Neural progenitor cell (in vitro differentiated cells): ENCODE measurements around the gene CTSO. TPM values are rescaled to one million over a fixed set of nuclear protein-coding genes. Genes with fewer than 3 reads are reported as not detected.

Experiments
- DNase-seq: peaks from one replicate; pipeline ENCODE4 v3.0.0-alpha.2; 2016; ENCODE audit warnings: low spot score
- H2AFZ ChIP-seq: fragments of 200-600 bp; sonication (generic); replicated peaks from 2 replicates; pipeline ENCODE4 v1.6.1; 2016; ENCODE audit warnings: antibody characterized with exemption
- H3F3A ChIP-seq: fragments of 200-600 bp; sonication (generic); 2 replicates; pipeline ENCODE4 v1.6.1; 2016; ENCODE audit warnings: antibody characterized with exemption, low read depth
- H3K27ac ChIP-seq: fragments of 200-600 bp; sonication (generic); 2 replicates; pipeline ENCODE4 v1.5.1; 2016; ENCODE audit warnings: mild to moderate bottlenecking
- H3K27me3 ChIP-seq: fragments of 200-600 bp; sonication (generic); 2 replicates; pipeline ENCODE4 v1.6.1; 2016; ENCODE audit warnings: mild to moderate bottlenecking, moderate library complexity
- H3K36me3 ChIP-seq: fragments of 200-600 bp; sonication (generic); 2 replicates; pipeline ENCODE4 v1.5.1; 2016
- H3K4me1 ChIP-seq: fragments of 200-600 bp; sonication (generic); 2 replicates; pipeline ENCODE4 v1.6.1; 2016; ENCODE audit warnings: mixed run types
- H3K4me2 ChIP-seq: fragments of 200-600 bp; sonication (generic); 2 replicates; pipeline ENCODE4 v1.6.1; 2016
- H3K4me3 ChIP-seq: fragments of 200-600 bp; sonication (generic); 2 replicates; pipeline ENCODE4 v1.5.1; 2016
- H3K79me2 ChIP-seq: fragments of 200-600 bp; sonication (generic); 2 replicates; pipeline ENCODE4 v1.6.1; 2016; ENCODE audit warnings: low read depth
- H3K9ac ChIP-seq: fragments of 200-600 bp; sonication (generic); 2 replicates; pipeline ENCODE4 v1.6.1; 2016
- H3K9me3 ChIP-seq: fragments of 200-600 bp; sonication (generic); 2 replicates; pipeline ENCODE4 v1.5.1; 2016; ENCODE audit warnings: low read depth
- H4K20me1 ChIP-seq: fragments of 200-600 bp; sonication (generic); 2 replicates; pipeline ENCODE4 v1.6.1; 2016; ENCODE audit warnings: low read depth
- H3K27ac Mint-ChIP-seq: 3 replicates; pipeline ENCODE4 v1.8.0; 2021; ENCODE audit warnings: mixed read lengths
- H3K27me3 Mint-ChIP-seq: 2 replicates; pipeline ENCODE4 v1.8.0; 2022; ENCODE audit warnings: low read depth, mild to moderate bottlenecking, inconsistent platforms, moderate library complexity, mixed read lengths; ENCODE audit not compliant: insufficient read depth
- H3K36me3 Mint-ChIP-seq: 3 replicates; pipeline ENCODE4 v1.8.0; 2021; ENCODE audit warnings: mixed read lengths
- H3K4me1 Mint-ChIP-seq: 3 replicates; pipeline ENCODE4 v1.8.0; 2021; ENCODE audit warnings: mixed read lengths
- H3K4me3 Mint-ChIP-seq: 3 replicates; pipeline ENCODE4 v1.8.0; 2021; ENCODE audit warnings: mild to moderate bottlenecking, moderate library complexity, mixed read lengths
- H3K9me3 Mint-ChIP-seq: 3 replicates; pipeline ENCODE4 v1.8.0; 2020; ENCODE audit warnings: mixed read lengths
- EZH2 ChIP-seq: fragments of 200-600 bp; sonication (generic); IDR thresholded peaks from 2 replicates; pipeline ENCODE4 v1.6.1; 2017; ENCODE audit warnings: antibody characterized with exemption, mild to moderate bottlenecking, moderate library complexity
- EZH2phosphoT487 ChIP-seq: fragments of 200-600 bp; sonication (generic); IDR thresholded peaks from 2 replicates; pipeline ENCODE4 v1.6.1; 2017; ENCODE audit warnings: antibody characterized with exemption
- total RNA-seq: library from RNA; depleted of rRNA; stranded (reverse); fragments of >200 nt; gene quantifications from 2 replicates; pipeline ENCODE4 v1.2.3, GENCODE V29; 2015; ENCODE audit warnings: low replicate concordance
- TF ChIP-seq, protein P1 (sequence below): fragments of 200-600 bp; sonication (generic); IDR thresholded peaks from 2 replicates; pipeline ENCODE4 v1.5.1; 2017; ENCODE audit warnings: antibody characterized with exemption, mild to moderate bottlenecking

The CTSO gene
- total RNA-seq, 1 donor from 2014 or later = 3.2 TPM

DNA sequence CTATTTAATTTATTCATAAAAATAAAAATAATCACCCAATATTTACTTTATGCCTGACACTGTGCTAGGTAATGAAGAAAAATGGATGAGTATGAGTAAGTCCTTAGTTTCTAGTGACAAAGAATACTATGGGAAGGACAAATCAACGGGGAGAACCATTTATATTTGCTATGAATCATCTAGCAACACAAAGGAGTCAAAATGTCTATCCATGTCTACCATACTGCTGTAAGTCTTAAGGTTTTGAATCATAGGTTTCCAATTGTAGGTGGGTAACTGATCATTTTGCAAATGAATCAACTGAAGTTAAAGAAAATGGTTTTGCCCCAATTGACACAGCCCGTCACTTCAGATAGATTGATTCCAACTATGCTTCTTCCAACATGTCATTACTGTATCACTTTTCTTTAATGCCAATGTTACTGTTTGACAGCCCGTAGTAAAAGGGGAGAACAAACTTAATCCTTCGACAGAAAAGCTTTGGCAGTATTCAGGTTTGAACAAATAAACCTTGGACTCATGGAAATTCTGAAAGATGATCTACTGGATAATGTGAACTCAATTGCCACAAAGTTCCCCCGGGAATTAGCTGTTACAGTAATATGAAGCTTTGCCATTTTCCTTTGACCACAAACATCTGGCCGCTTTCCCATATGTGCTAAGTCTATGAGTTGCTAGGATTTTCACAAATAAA lies 47.0 kb downstream of the CTSO start:
- Histone ChIP-seq H3K27ac (no peak overlapping the region), H3K9ac (no peak overlapping the region)

DNA sequence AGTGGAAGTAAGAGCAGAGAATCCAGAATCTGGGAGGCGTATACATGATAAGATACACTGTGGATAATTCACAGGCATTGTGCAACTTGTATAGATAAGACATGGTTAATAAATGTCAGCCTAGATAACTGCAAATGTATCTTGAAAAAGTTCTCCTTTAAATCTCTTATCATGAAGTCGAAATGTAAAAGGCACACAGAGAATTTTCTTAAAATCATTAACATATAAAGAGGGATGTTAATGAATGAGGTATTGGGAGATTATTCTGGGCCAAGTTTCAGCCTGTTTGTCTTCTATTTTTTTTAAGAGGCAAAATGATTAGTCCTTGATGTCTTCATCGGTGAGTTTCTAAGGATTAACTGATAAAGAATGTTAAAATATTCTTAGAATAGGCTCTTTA lies 49.3 kb downstream of the CTSO start:
- H3K9ac ChIP-seq = no peak overlapping the region
- H3F3A ChIP-seq = no peaks in the 10 kb centered on the region
- no peak overlapping the region for H3K4me3 ChIP-seq
- H3K9me3 ChIP-seq = no peaks in the 10 kb centered on the region
- no peak overlapping the region for H2AFZ ChIP-seq
- no peaks in the 10 kb centered on the region for H3K27me3 Mint-ChIP-seq
- H3K4me1 Mint-ChIP-seq = peaks cover 13% of the 10 kb centered on the region
- no peaks in the 10 kb centered on the region for H3K4me1 ChIP-seq
- H3K27me3 ChIP-seq = no peaks in the 10 kb centered on the region
- H3K79me2 ChIP-seq = no peaks in the 10 kb centered on the region
- no peak overlapping the region for H3K4me2 ChIP-seq
- no peaks in the 10 kb centered on the region for H3K9me3 Mint-ChIP-seq
- no peak for DNase-seq
- no peak overlapping the region for H3K27ac ChIP-seq
- H3K36me3 ChIP-seq = no peaks in the 10 kb centered on the region
- no peaks in the 10 kb centered on the region for H3K36me3 Mint-ChIP-seq
- no peak overlapping the region for H3K27ac Mint-ChIP-seq
- TF ChIP-seq EZH2phosphoT487 (no peak), EZH2 (no peak)
- TF ChIP-seq, protein P1, sequence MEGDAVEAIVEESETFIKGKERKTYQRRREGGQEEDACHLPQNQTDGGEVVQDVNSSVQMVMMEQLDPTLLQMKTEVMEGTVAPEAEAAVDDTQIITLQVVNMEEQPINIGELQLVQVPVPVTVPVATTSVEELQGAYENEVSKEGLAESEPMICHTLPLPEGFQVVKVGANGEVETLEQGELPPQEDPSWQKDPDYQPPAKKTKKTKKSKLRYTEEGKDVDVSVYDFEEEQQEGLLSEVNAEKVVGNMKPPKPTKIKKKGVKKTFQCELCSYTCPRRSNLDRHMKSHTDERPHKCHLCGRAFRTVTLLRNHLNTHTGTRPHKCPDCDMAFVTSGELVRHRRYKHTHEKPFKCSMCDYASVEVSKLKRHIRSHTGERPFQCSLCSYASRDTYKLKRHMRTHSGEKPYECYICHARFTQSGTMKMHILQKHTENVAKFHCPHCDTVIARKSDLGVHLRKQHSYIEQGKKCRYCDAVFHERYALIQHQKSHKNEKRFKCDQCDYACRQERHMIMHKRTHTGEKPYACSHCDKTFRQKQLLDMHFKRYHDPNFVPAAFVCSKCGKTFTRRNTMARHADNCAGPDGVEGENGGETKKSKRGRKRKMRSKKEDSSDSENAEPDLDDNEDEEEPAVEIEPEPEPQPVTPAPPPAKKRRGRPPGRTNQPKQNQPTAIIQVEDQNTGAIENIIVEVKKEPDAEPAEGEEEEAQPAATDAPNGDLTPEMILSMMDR = no peak
- H3K4me3 Mint-ChIP-seq = no peak overlapping the region
- no peaks in the 10 kb centered on the region for H4K20me1 ChIP-seq

More for the DNA sequence above, 47.0 kb downstream of the CTSO start:
- Mint-ChIP-seq H3K4me1 (peaks cover 3% of the 10 kb centered on the region), H3K4me3 (no peak overlapping the region), H3K27ac (no peak overlapping the region), H3K9me3 (no peaks in the 10 kb centered on the region), H3K27me3 (no peaks in the 10 kb centered on the region), H3K36me3 (no peaks in the 10 kb centered on the region)
- no peak for DNase-seq
- Histone ChIP-seq H3K4me1 (no peaks in the 10 kb centered on the region), H3K36me3 (no peaks in the 10 kb centered on the region), H2AFZ (no peak overlapping the region), H3K79me2 (no peaks in the 10 kb centered on the region), H4K20me1 (no peaks in the 10 kb centered on the region), H3K4me2 (no peak overlapping the region), H3K4me3 (no peak overlapping the region), H3K27me3 (no peaks in the 10 kb centered on the region), H3K9me3 (no peaks in the 10 kb centered on the region), H3F3A (no peaks in the 10 kb centered on the region)
- TF ChIP-seq, protein P1 = no peak
- TF ChIP-seq EZH2phosphoT487 = no peak
- no peak for TF ChIP-seq EZH2

DNA sequence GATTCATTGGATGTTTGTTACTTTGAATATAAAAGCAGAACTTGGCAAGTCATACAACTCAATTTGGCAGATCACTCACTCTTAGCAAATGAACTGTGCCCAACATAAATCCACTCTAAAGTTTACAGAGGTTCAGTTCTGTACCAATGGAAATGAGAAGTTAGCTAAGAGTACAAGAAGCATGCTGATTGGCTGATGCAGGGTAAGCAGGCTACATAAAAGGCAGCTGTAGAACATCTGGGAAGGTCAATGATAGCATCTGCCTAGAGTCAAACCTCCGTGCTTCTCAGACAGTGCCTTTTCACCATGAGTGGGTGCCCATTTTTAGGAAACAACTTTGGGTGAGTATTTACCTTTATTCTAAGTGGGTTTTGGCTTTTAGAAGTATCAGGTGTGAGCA lies 50.2 kb downstream of the CTSO start, which contains the start of gene TDO2:
Gene TDO2, plus strand, starts transcription at position 244 of the 400 bp plus-strand sequence. Its CDS starts 63 bp downstream, at position 307.
- Histone ChIP-seq H3K4me3 (no peak within 1 kb of the TSS), H2AFZ (no peak within 1 kb of the TSS), H3K79me2 (no peaks in the 10 kb centered on the region), H3K27ac (no peak within 1 kb of the TSS), H3K27me3 (no peaks in the 10 kb centered on the region), H3K4me2 (no peak within 1 kb of the TSS), H3K4me1 (no peaks in the 10 kb centered on the region), H3K9me3 (no peaks in the 10 kb centered on the region), H4K20me1 (no peaks in the 10 kb centered on the region), H3K36me3 (no peaks in the 10 kb centered on the region), H3K9ac (no peak within 1 kb of the TSS), H3F3A (no peaks in the 10 kb centered on the region)
- H3K4me3 Mint-ChIP-seq = no peak within 1 kb of the TSS
- H3K4me1 Mint-ChIP-seq = peaks cover 10% of the 10 kb centered on the region
- no peak within 1 kb of the TSS for H3K27ac Mint-ChIP-seq
- H3K9me3 Mint-ChIP-seq = peaks cover 4% of the 10 kb centered on the region
- TF ChIP-seq EZH2 (no peak), EZH2phosphoT487 (no peak)
- TF ChIP-seq, protein P1 = no peak
- no peak for DNase-seq
- no peaks in the 10 kb centered on the region for H3K27me3 Mint-ChIP-seq
- no peaks in the 10 kb centered on the region for H3K36me3 Mint-ChIP-seq
